Loucy (cell line): Measurements from ENCODE around the gene PRR5L.

Experiments
- EZH2phosphoT487 ChIP-seq: fragments of 200-600 bp; IDR thresholded peaks from 2 replicates; pipeline ENCODE4 v1.6.1; 2018; ENCODE audit warnings: antibody characterized with exemption, mild to moderate bottlenecking, moderate library complexity, borderline replicate concordance
- TF ChIP-seq, protein P1 (sequence below): fragments of 200-600 bp; sonication (generic); conservative IDR thresholded peaks from 2 replicates; pipeline ENCODE4 v1.5.1; 2014; ENCODE audit warnings: mild to moderate bottlenecking, antibody characterized with exemption, low read length

DNA sequence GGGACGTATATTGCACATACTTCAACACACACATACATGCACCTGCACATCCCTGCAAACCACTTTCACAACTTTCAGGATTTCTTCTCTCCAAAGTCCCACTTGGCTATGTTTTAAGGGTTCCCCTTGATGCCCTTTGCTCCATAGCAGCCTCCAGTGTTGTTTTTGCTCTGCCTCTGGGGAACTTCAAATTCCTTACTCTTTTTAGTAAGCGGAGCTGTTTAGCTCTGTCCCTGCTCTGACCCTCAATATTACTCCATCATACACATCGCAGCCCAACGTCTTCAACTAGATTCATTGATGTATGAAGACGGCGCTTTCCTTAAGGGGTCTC, 18.3 kb downstream of the PRR5L start:
- TF ChIP-seq, protein P1, sequence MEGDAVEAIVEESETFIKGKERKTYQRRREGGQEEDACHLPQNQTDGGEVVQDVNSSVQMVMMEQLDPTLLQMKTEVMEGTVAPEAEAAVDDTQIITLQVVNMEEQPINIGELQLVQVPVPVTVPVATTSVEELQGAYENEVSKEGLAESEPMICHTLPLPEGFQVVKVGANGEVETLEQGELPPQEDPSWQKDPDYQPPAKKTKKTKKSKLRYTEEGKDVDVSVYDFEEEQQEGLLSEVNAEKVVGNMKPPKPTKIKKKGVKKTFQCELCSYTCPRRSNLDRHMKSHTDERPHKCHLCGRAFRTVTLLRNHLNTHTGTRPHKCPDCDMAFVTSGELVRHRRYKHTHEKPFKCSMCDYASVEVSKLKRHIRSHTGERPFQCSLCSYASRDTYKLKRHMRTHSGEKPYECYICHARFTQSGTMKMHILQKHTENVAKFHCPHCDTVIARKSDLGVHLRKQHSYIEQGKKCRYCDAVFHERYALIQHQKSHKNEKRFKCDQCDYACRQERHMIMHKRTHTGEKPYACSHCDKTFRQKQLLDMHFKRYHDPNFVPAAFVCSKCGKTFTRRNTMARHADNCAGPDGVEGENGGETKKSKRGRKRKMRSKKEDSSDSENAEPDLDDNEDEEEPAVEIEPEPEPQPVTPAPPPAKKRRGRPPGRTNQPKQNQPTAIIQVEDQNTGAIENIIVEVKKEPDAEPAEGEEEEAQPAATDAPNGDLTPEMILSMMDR = no peak
- no peak for TF ChIP-seq EZH2phosphoT487
